Tibial artery (tissue), 4 donors: ENCODE data around the gene SRRM2.

Experiments
- DNase-seq, 2 donors: peaks; one replicate each; pipeline ENCODE4 v3.0.0-alpha.2; 2019
- H3K27ac ChIP-seq, 2 donors: fragments of 200-600 bp; sonication (generic) in 1 of 2; 1 replicate in 1 of 2; 2 replicates in 1 of 2; pipeline ENCODE4 v1.5.1; 2018 to 2019; ENCODE audit warnings: mild to moderate bottlenecking in 1 of 2
- H3K27me3 ChIP-seq, 2 donors: fragments of 200-600 bp; sonication (generic) in 1 of 2; one replicate each; pipeline versions ENCODE4 v1.5.1 to v1.6.0; 2016 to 2019
- H3K36me3 ChIP-seq, 3 donors: fragments of 200-600 bp; sonication (generic) in 2 of 3; one replicate each; pipeline ENCODE4 v1.5.1; 2016 to 2019; ENCODE audit warnings: mild to moderate bottlenecking in 2 of 3
- H3K4me1 ChIP-seq, 4 donors: fragments of 200-600 bp; sonication (generic) in 2 of 4; 1 replicate in 3 of 4; 2 replicates in 1 of 4; pipeline ENCODE4 v1.5.1; 2016 to 2019
- H3K4me3 ChIP-seq, 2 donors: fragments of 200-600 bp; sonication (generic) in 1 of 2; 1 replicate in 1 of 2; 2 replicates in 1 of 2; pipeline ENCODE4 v1.5.1; 2018 to 2019; ENCODE audit warnings: mild to moderate bottlenecking in 2 of 2
- H3K9me3 ChIP-seq, 3 donors: fragments of 200-600 bp; sonication (generic) in 1 of 3; one replicate each; pipeline ENCODE4 v1.5.1; 2016 to 2019
- intact Hi-C: fragments of 100-400 bp; cut with DNase I; formaldehyde crosslinking; loops from one replicate; pipeline ENCODE4 v1.15.0; 2023; ENCODE audit warnings: low total_unique reads
- TF ChIP-seq, protein P1 (sequence below), 2 experiments: fragments of 200-600 bp in 1 of 2; fragments of 450-650 bp in 1 of 2; IDR thresholded peaks; one replicate each; pipeline ENCODE4 v1.5.1; 2017 to 2019; ENCODE audit warnings: antibody characterized with exemption in 2 of 2, mild to moderate bottlenecking in 1 of 2, moderate library complexity in 1 of 2

Gene SRRM2

DNA sequence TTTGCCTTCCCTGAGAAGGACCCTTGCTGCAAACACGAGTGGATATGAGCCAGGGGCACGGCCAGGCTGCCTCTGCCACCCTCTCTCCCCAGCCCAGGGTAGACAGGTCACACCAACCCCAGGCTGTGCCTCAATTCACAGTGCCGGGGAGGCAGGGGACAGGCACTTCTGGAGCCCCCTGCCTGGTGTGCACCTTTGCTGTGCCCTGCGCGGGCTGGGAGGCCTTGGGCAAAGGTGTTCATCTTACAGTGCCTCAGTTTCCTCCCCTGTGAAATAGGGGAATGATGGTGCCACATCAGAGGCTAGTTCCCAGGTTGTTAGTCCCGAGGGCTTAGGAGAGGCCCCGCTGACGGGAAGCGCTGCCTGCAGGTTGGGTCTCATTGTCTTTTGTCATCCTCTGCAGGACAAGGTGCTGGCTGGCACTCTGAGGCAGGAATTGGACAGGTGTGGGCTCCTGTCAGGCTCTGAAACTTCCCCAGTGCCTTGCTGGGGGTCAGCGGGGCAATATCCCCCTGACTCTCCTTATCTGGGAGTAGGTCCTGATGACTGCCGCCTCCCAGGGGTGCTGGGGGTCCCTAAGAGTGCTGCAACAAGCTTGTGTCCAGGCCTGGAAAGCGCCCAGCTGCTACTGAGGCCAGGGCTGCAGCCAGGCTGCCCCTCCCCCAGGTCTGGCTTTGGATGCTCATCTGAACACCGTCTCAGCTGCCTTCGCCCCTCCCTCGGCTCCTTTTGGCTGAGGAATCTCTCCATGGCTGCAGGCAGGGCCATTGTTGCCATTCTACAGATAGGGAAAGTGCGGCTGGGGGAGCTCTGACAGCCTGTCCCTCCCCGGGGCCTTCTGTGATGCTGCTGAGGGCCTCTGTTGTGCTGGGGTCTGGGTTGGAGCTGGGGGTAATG lies 67.7 kb downstream of the SRRM2 start:
- TF ChIP-seq, protein P1, sequence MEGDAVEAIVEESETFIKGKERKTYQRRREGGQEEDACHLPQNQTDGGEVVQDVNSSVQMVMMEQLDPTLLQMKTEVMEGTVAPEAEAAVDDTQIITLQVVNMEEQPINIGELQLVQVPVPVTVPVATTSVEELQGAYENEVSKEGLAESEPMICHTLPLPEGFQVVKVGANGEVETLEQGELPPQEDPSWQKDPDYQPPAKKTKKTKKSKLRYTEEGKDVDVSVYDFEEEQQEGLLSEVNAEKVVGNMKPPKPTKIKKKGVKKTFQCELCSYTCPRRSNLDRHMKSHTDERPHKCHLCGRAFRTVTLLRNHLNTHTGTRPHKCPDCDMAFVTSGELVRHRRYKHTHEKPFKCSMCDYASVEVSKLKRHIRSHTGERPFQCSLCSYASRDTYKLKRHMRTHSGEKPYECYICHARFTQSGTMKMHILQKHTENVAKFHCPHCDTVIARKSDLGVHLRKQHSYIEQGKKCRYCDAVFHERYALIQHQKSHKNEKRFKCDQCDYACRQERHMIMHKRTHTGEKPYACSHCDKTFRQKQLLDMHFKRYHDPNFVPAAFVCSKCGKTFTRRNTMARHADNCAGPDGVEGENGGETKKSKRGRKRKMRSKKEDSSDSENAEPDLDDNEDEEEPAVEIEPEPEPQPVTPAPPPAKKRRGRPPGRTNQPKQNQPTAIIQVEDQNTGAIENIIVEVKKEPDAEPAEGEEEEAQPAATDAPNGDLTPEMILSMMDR (IDR thresholded peaks at IDR 0.05) = no peak
- intact Hi-C loops = no loop called here
- Histone ChIP-seq H3K4me1 (no peaks in the 10 kb centered on the region), H3K9me3 (no peaks in the 10 kb centered on the region), H3K36me3 (no peaks in the 10 kb centered on the region), H3K27ac (no peak overlapping the region), H3K27me3 (peaks cover 0 to 65% of the 10 kb centered on the region in 2 donors), H3K4me3 (no peak overlapping the region)
- peak; percentile 10 to 24 for DNase-seq
